HG02884 (cell line): ENCODE measurements around the gene PREB.
"Not testable (repeated sequence)": the region's sequence is repeated elsewhere in the genome, so short reads cannot be mapped to it uniquely, and the experiment has no call there.

Source experiments
- ATAC-seq: cut with Tn5 transposase; IDR thresholded peaks from one replicate; pipeline ENCODE4 v1.9.1; 2021; ENCODE audit warnings: mild to moderate bottlenecking, moderate library complexity; ENCODE audit not compliant: unreplicated experiment

The PREB gene

GRCh38 chr2:27127883-27128667 lies 6.4 kb downstream of the PREB start:
- no peak for ATAC-seq

- ATAC-seq, result no peak
These were observed 8.2 kb downstream of the PREB start for GRCh38 chr2:27126252-27126710.

- ATAC-seq, result no peak
These were observed 9.3 kb downstream of the PREB start for GRCh38 chr2:27125104-27125503.

GRCh38 chr2:27123302-27124150 lies 10.9 kb downstream of the PREB start, which contains the start of gene ABHD1:
Gene ABHD1 (plus strand): TSS chr2:27123815. CDS start chr2:27123949, 134 bp downstream.
- no peak for ATAC-seq

GRCh38 chr2:27122791-27123190 lies 11.6 kb downstream of the PREB start:
- ATAC-seq, result no peak

- ATAC-seq, result no peak
These were observed 12.5 kb downstream of the PREB start for GRCh38 chr2:27121906-27122305.

- ATAC-seq, result not testable (repeated sequence)
These were observed 15.1 kb downstream of the PREB start for GRCh38 chr2:27119330-27119670.

GRCh38 chr2:27118525-27119329 lies 15.7 kb downstream of the PREB start, which contains the start of gene CGREF1:
Gene CGREF1 (minus strand): TSS chr2:27119128. CDS start chr2:27104366, 14,762 bp downstream.
- ATAC-seq, result no peak

- no peak for ATAC-seq
These were observed 16.4 kb downstream of the PREB start for GRCh38 chr2:27117995-27118524.

- no peak for ATAC-seq
These were observed 18.9 kb downstream of the PREB start for GRCh38 chr2:27115519-27115918.

GRCh38 chr2:27111392-27112078 lies 22.9 kb downstream of the PREB start:
- not testable (repeated sequence) for ATAC-seq

GRCh38 chr2:27110603-27111352 lies 23.7 kb downstream of the PREB start:
- ATAC-seq, result not testable (repeated sequence)

GRCh38 chr2:27109083-27109482 lies 25.4 kb downstream of the PREB start:
- ATAC-seq, result no peak

- ATAC-seq, result no peak
These were observed 26.2 kb downstream of the PREB start for GRCh38 chr2:27108221-27108620.

- ATAC-seq, result no peak
These were observed 28.5 kb downstream of the PREB start for GRCh38 chr2:27105981-27106380.

- ATAC-seq, result no peak
These were observed 32.1 kb downstream of the PREB start for GRCh38 chr2:27102329-27102728.

GRCh38 chr2:27100036-27100435 lies 34.4 kb downstream of the PREB start:
- no peak for ATAC-seq

- no peak for ATAC-seq
These were observed 35.0 kb downstream of the PREB start for GRCh38 chr2:27099334-27099955.

GRCh38 chr2:27097341-27097740 lies 37.1 kb downstream of the PREB start:
- ATAC-seq, result no peak
